ENCODE measurements around the gene AMDHD1. TPM values are rescaled to one million over a fixed set of nuclear protein-coding genes. Genes with fewer than 3 reads are reported as not detected.

The AMDHD1 gene, protein sequence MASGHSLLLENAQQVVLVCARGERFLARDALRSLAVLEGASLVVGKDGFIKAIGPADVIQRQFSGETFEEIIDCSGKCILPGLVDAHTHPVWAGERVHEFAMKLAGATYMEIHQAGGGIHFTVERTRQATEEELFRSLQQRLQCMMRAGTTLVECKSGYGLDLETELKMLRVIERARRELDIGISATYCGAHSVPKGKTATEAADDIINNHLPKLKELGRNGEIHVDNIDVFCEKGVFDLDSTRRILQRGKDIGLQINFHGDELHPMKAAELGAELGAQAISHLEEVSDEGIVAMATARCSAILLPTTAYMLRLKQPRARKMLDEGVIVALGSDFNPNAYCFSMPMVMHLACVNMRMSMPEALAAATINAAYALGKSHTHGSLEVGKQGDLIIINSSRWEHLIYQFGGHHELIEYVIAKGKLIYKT
- total RNA-seq, result 0.63 TPM

DNA sequence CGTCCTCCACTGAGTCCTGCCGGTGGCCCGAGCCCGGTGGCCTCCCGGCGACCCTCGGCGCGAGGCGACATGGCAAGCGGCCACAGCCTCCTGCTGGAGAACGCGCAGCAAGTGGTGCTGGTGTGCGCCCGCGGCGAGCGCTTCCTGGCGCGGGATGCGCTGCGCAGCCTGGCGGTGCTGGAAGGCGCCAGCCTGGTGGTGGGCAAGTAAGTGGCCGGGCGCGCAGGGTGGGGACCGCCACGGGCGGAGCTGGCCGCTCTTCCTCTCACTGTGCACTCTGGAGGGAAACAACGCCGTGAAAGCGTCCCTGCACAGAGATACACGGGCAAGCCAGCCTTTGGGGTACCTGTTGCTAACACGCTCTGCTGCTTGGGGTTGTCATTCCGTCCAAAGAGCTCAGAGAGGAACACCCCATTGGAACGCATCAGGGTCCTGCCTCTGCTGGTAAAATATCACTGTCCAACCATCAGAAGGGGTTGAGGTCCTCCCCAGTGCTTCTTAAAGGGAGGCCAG lies at the start of gene AMDHD1:
TSS of gene AMDHD1 (plus strand) at position 2 of the 513 bp plus-strand sequence. CDS start at position 70, 68 bp downstream.
- Histone ChIP-seq H3K4me3 (ENCODE audit: low read length) (peak within 1 kb of the TSS; percentile 90), H3K9me3 (ENCODE audit: low read depth, low read length) (no peaks in the 10 kb centered on the region), H3K4me1 (ENCODE audit: insufficient read depth, low read length) (peaks cover 13% of the 10 kb centered on the region), H3K27me3 (ENCODE audit: insufficient read depth, low read length) (no peaks in the 10 kb centered on the region)

DNA sequence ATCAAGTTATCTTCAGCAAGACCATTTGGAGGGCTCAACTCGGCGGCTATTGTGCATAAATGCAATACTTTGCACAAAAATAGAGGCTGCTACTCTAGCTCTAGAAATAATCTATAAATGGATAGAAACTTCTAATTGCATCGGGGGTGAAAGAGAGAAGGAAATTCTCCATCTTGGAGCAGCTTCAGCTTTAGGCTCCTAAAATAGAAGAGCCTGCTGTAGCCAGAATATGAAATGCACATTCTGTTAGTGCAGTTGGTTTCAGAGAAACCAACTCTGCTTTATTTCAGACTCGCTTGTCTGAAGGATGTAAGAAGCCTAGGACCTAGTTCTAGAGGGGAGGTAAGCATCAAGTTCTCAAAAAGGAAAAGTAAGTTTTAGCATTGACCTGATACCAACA lies 46.3 kb upstream of the AMDHD1 start:
- Histone ChIP-seq H3K4me1 (ENCODE audit: insufficient read depth, low read length) (no peaks in the 10 kb centered on the region), H3K27me3 (ENCODE audit: insufficient read depth, low read length) (peaks cover 24% of the 10 kb centered on the region), H3K4me3 (ENCODE audit: low read length) (no peak overlapping the region), H3K9me3 (ENCODE audit: low read depth, low read length) (no peaks in the 10 kb centered on the region)

DNA sequence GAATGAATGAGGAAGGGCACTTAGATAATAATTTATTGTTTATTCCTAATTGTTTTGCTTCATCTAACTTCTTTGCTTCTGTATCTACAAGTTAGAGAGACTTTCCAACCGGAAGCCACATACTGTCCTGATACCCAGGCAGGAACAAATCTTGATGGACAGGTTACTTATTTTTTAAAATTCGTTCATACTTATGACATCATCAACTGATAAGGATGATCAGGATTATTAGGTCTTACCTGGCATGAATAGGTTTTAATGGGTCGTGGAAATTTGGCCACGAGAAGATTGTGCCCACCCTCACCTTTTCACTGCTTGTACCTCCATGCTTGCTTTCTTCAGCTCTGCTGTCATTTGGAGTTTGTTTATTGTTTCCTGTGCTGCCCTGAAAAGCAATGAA lies 45.0 kb upstream of the AMDHD1 start:
- Histone ChIP-seq H3K9me3 (ENCODE audit: low read depth, low read length) (peaks cover 10% of the 10 kb centered on the region), H3K4me1 (ENCODE audit: insufficient read depth, low read length) (no peaks in the 10 kb centered on the region), H3K27me3 (ENCODE audit: insufficient read depth, low read length) (peaks cover 33% of the 10 kb centered on the region), H3K4me3 (ENCODE audit: low read length) (no peak overlapping the region)

DNA sequence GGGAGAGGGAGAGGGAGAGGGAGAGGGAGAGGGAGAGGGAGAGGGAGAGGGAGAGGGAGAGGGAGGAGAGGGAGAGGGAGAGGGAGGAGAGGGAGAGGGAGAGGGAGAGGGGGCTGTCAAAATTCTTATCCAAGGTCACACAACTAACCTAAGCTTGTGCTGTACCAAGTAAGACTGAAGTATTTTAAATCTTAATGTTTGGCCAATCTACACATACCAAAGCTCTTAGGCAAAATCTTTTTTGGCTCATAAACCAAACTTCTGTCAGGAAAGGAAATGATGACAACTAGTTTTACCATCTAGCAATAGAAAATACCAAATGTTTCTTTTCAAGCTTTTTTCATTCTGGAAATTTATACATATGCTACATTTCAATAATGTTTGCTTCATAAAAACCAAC lies 34.6 kb upstream of the AMDHD1 start:
- Histone ChIP-seq H3K4me1 (ENCODE audit: insufficient read depth, low read length) (no peaks in the 10 kb centered on the region), H3K9me3 (ENCODE audit: low read depth, low read length) (peaks cover 3% of the 10 kb centered on the region), H3K27me3 (ENCODE audit: insufficient read depth, low read length) (peaks cover 21% of the 10 kb centered on the region), H3K4me3 (ENCODE audit: low read length) (no peak overlapping the region)

DNA sequence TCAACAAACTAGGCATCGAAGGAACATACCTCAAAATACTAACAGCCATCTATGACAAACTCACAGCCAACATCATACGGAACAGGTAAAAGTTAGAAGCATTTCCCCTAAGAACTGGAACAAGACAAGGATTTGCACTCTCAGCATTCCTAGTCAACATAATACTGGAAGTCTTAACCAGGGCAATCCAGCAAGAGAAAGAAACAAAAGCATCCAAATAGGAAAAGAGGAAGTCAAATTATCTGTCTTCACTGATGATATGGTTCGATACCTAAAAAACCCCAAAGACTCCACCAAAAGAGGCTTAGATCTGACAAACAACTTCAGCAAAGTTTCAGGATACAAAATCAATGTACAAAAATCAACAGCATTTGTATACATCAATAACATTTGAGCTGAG lies 33.3 kb upstream of the AMDHD1 start:
- Histone ChIP-seq H3K4me1 (ENCODE audit: insufficient read depth, low read length) (no peaks in the 10 kb centered on the region), H3K27me3 (ENCODE audit: insufficient read depth, low read length) (peaks cover 9% of the 10 kb centered on the region), H3K9me3 (ENCODE audit: low read depth, low read length) (no peaks in the 10 kb centered on the region), H3K4me3 (ENCODE audit: low read length) (no peak overlapping the region)

- Histone ChIP-seq H3K4me3 (ENCODE audit: low read length) (no peak overlapping the region), H3K4me1 (ENCODE audit: insufficient read depth, low read length) (no peaks in the 10 kb centered on the region), H3K27me3 (ENCODE audit: insufficient read depth, low read length) (no peaks in the 10 kb centered on the region), H3K9me3 (ENCODE audit: low read depth, low read length) (no peaks in the 10 kb centered on the region)
Measured at GRCh38 chr12:95918194-95918993, 24.7 kb upstream of the AMDHD1 start.

DNA sequence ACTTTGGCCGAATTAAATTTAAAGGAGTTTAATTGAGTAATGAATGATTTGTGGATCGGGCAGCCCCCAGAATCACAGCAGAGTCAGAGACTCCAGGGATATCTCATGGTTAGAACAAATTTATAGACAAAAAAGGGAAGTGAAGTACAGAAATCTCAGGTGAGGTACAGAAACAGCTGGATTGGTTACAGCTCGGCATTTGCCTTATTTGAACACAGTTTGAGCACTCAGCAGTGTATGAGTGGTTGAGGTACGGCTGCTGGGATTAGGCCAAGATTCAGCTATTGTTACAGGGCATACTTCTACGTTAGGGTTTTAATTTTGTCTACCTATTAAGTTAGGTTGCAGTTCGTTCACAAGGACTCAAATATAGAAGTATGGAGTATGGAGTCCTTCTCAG lies 24.0 kb upstream of the AMDHD1 start:
- Histone ChIP-seq H3K4me1 (ENCODE audit: insufficient read depth, low read length) (no peaks in the 10 kb centered on the region), H3K27me3 (ENCODE audit: insufficient read depth, low read length) (no peaks in the 10 kb centered on the region), H3K4me3 (ENCODE audit: low read length) (no peak overlapping the region), H3K9me3 (ENCODE audit: low read depth, low read length) (no peaks in the 10 kb centered on the region)

DNA sequence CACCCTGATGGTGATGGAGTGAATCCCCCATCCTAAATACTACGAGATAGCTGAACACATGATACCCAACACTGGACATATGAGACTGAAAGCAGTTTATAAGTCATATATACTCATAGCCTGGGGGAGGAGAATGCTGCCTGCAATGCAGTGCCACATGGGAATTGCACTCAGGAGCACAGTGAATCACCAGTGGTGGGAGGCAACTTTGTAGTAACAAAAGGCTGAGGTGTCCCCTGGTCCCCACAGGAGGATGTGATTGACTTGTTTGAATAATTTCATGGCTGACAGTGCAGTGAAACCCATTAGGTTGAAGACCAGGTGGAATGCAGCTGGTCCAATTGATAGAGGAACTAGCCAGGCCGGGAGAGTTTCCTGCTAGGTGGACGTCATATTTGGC lies 20.9 kb upstream of the AMDHD1 start:
- Histone ChIP-seq H3K4me1 (ENCODE audit: insufficient read depth, low read length) (no peaks in the 10 kb centered on the region), H3K4me3 (ENCODE audit: low read length) (no peak overlapping the region), H3K9me3 (ENCODE audit: low read depth, low read length) (no peaks in the 10 kb centered on the region), H3K27me3 (ENCODE audit: insufficient read depth, low read length) (no peaks in the 10 kb centered on the region)

DNA sequence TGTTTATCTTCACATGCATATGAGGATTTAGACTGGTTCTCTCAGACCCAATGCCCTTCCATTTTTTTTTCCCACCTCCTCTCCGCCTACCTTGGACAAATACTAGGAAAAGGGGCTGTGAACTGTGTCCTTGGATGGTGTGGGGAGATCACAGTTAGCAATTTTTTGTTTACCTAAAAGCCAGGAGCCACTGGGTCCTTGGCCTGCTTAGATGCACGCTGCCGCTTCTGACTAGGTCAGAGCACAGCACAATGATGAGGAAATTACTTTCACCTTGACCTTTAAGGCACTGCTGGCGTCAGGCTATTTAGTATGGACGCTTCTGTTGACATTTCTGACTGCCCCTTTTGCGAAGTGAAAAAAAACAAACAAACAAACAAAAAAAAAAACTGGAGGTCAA lies 2.6 kb upstream of the AMDHD1 start:
- H3K9me3 ChIP-seq (ENCODE audit: low read depth, low read length), result no peaks in the 10 kb centered on the region
- peaks cover 13% of the 10 kb centered on the region for H3K4me1 ChIP-seq (ENCODE audit: insufficient read depth, low read length)
- no peak overlapping the region for H3K4me3 ChIP-seq (ENCODE audit: low read length)

GRCh38 chr12:95942101-95942523 lies 1.0 kb upstream of the AMDHD1 start:
- peaks cover 13% of the 10 kb centered on the region for H3K4me1 ChIP-seq (ENCODE audit: insufficient read depth, low read length)
- no peaks in the 10 kb centered on the region for H3K27me3 ChIP-seq (ENCODE audit: insufficient read depth, low read length)
- H3K4me3 ChIP-seq (ENCODE audit: low read length), result peak overlapping the region; percentile 90
- no peaks in the 10 kb centered on the region for H3K9me3 ChIP-seq (ENCODE audit: low read depth, low read length)

More for the DNA sequence above, 2.6 kb upstream of the AMDHD1 start:
- no peaks in the 10 kb centered on the region for H3K27me3 ChIP-seq (ENCODE audit: insufficient read depth, low read length)

DNA sequence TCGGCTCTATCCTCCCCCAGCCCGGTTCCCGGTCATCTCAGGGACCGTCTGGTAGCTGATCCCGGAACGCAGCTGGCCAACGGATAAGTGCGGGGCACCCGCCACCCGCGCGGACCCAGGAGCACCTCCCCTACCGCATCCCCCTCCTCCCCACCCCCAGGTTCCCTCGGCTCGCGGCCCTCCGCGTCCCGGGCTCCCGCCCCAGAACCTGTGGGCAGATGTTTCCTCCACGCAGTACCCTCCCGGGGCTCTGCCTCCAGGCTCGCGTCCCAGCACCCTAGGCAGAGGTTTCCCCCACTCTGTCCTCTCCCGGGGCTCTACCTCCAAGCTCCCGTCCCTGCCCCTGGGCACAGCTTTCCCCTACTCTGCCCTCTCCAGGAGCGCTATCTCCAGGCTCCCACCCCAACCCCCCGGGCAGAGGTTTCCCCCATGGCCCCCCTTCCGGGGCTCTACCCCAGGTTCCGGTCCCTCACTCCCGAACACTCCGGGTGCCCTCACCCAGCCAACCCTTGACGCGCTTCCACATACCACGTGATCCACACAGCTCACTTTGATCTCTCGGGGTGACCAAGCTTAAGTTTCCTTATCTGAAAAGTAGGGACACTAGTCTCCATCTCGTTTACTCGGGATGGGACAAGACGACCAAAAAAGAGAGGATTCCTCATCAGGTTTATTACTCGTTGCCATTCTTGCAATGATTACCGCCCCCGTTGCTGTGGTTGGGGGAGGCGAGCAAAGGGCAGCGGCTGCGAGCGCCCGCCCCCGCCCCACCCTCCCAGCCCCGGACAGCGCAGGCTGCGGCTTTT lies 404 bp upstream of the AMDHD1 start, which contains the start of gene CCDC38:
TSS of gene CCDC38 (minus strand) at position 91 of the 806 bp plus-strand sequence. CDS start 6,105 bp downstream, outside the sequence.
- Histone ChIP-seq H3K27me3 (ENCODE audit: insufficient read depth, low read length) (no peaks in the 10 kb centered on the region), H3K4me3 (ENCODE audit: low read length) (peak within 1 kb of the TSS; percentile 90), H3K4me1 (ENCODE audit: insufficient read depth, low read length) (peaks cover 13% of the 10 kb centered on the region), H3K9me3 (ENCODE audit: low read depth, low read length) (no peaks in the 10 kb centered on the region)

- no peaks in the 10 kb centered on the region for H3K9me3 ChIP-seq (ENCODE audit: low read depth, low read length)
- no peaks in the 10 kb centered on the region for H3K27me3 ChIP-seq (ENCODE audit: insufficient read depth, low read length)
- H3K4me1 ChIP-seq (ENCODE audit: insufficient read depth, low read length), result peaks cover 13% of the 10 kb centered on the region
- no peak overlapping the region for H3K4me3 ChIP-seq (ENCODE audit: low read length)
Measured at GRCh38 chr12:95944108-95944704, 1.1 kb downstream of the AMDHD1 start.

DNA sequence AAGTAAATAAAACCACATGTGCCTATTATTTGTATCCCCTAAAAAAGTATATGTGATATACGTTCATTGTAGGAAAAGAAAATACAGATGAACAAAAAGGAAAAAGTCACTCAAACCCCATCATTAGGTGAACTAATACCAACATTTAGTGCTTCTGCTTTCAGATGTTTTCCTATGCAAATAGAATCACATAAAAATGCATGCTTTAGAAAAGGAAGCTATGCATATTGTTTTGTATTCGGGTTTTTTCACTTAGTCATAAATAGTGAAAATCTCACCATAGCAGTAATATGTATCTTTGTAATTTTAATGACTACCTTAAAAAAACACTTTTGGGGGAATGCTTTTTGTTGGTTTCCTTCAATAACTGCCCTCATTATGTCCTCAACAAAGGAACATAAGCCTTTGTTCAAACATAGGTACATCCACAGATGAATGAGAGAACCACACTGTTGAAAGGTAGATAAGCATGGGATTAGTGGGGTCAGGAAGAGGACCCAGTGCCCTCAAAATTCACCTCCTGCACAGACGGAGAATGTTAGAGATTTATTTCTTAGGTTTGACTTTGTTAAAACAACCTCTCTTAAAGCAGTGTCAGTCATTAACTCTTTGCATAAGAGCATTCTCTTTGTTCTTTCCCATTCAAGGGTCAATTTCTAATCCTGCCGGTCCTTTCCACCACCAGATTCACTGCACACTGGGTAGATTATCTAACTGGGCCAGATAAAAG lies 6.5 kb downstream of the AMDHD1 start:
- Histone ChIP-seq H3K9me3 (ENCODE audit: low read depth, low read length) (no peaks in the 10 kb centered on the region), H3K27me3 (ENCODE audit: insufficient read depth, low read length) (no peaks in the 10 kb centered on the region), H3K4me3 (ENCODE audit: low read length) (no peak overlapping the region), H3K4me1 (ENCODE audit: insufficient read depth, low read length) (peaks cover 8% of the 10 kb centered on the region)

GRCh38 chr12:95951515-95951914 lies 8.4 kb downstream of the AMDHD1 start:
- Histone ChIP-seq H3K27me3 (ENCODE audit: insufficient read depth, low read length) (no peaks in the 10 kb centered on the region), H3K9me3 (ENCODE audit: low read depth, low read length) (no peaks in the 10 kb centered on the region), H3K4me3 (ENCODE audit: low read length) (no peak overlapping the region), H3K4me1 (ENCODE audit: insufficient read depth, low read length) (peaks cover 8% of the 10 kb centered on the region)

Data from mononuclear cell (primary cell).